HepG2 (cell line): ENCODE measurements around the gene OR10H1. TPM values are rescaled to one million over a fixed set of nuclear protein-coding genes. Genes with fewer than 3 reads are reported as not detected.
A peak's percentile ranks its signal among the peaks of the same experiment; 100 is the strongest.

Source experiments
- ATAC-seq: fragments of 200-7000 bp; cut with Tn5 transposase; 3 replicates; pipeline ENCODE4 v1.9.1; 2020; ENCODE audit warnings: mild to moderate bottlenecking, moderate library complexity
- BruUV-seq: library from RNA; stranded (reverse); fragments of 400-500 nt; replicated peaks from 2 replicates; lab custom pipeline; 2021; lab: Mats Ljungman, UMichigan
- CTCF ChIA-PET: fragments of 300-600 bp; formaldehyde crosslinking; extraction: SDS; loops from one replicate; lab custom pipeline; 2021; ENCODE audit warnings: low total read pairs, inconsistent platforms, low intra/inter-chr PET ratio; lab: Yijun Ruan, JAX
- POLR2A ChIA-PET: fragments of 350-600 bp; sonication (Branson Sonifier 250); formaldehyde crosslinking; loops from one replicate; lab custom pipeline; 2020; ENCODE audit warnings: antibody characterized with exemption, inconsistent platforms; lab: Yijun Ruan, JAX
- DNase-seq: peaks from one replicate; pipeline ENCODE4 v3.0.0-alpha.2; 2015; ENCODE audit warnings: low spot score
- FAIRE-seq: peaks from 3 replicates; lab custom pipeline; 2011; peaks lifted over from hg19 to GRCh38; lab: Jason Lieb, UNC
- H2AFZ ChIP-seq: one replicate; pipeline ENCODE4 v1.6.1; 2011; ENCODE audit warnings: low read length, inconsistent platforms
- H3K27ac ChIP-seq: fragments of 300-600 bp; 3 replicates; pipeline ENCODE4 v1.8.0; 2011; ENCODE audit warnings: mixed run types, mild to moderate bottlenecking, mixed read lengths, low read length, inconsistent platforms; ENCODE audit not compliant: insufficient read depth; ENCODE audit errors: extremely low read length
- H3K27me3 ChIP-seq, 2 experiments: fragments of 200-600 bp in 1 of 2; 2 replicates in 1 of 2; 3 replicates in 1 of 2; pipeline versions ENCODE4 v1.6.0 to v1.8.0; 2011; ENCODE audit warnings: low read length in 2 of 2, mild to moderate bottlenecking in 2 of 2, moderate library complexity in 2 of 2, inconsistent platforms in 1 of 2; ENCODE audit not compliant: insufficient read depth in 2 of 2, control insufficient read depth in 1 of 2
- H3K36me3 ChIP-seq, 2 experiments: fragments of 200-600 bp in 1 of 2; replicated peaks in 1 of 2; 2 replicates in 1 of 2; 3 replicates in 1 of 2; pipeline versions ENCODE4 v1.5.1 to v1.8.0; 2011; ENCODE audit warnings: low read length in 2 of 2, inconsistent platforms in 1 of 2; ENCODE audit not compliant: insufficient read depth in 2 of 2, control insufficient read depth in 1 of 2
- H3K4me1 ChIP-seq: 2 replicates; pipeline ENCODE4 v1.5.1; 2012; ENCODE audit warnings: low read length, inconsistent platforms; ENCODE audit not compliant: insufficient read depth
- H3K4me2 ChIP-seq: 2 replicates; pipeline ENCODE4 v1.6.0; 2011; ENCODE audit warnings: low read depth, low read length, inconsistent platforms
- H3K4me3 ChIP-seq, 3 experiments: fragments of 200-600 bp in 1 of 3; sonication (generic), shearing (Covaris generic) in 1 of 3; replicated peaks in 1 of 3; 2 replicates each; pipeline ENCODE4 v1.5.1; 2011 to 2016; ENCODE audit warnings: low read length in 3 of 3, inconsistent platforms in 2 of 3, low read depth in 2 of 3, mild to moderate bottlenecking in 2 of 3, control low read depth in 1 of 3, mixed read lengths in 1 of 3; ENCODE audit not compliant: insufficient read depth in 1 of 3
- H3K79me2 ChIP-seq: one replicate; pipeline ENCODE4 v1.6.1; 2011; ENCODE audit warnings: low read length, inconsistent platforms; ENCODE audit not compliant: insufficient read depth
- H3K9ac ChIP-seq: 2 replicates; pipeline ENCODE4 v1.6.0; 2011; ENCODE audit warnings: mild to moderate bottlenecking, low read depth, low read length, inconsistent platforms; ENCODE audit not compliant: insufficient read depth
- H3K9me3 ChIP-seq: 2 replicates; pipeline ENCODE4 v1.5.1; 2012; ENCODE audit warnings: mild to moderate bottlenecking, low read length
- H4K20me1 ChIP-seq: 2 replicates; pipeline ENCODE4 v1.6.0; 2011; ENCODE audit warnings: inconsistent platforms, mild to moderate bottlenecking, low read length, moderate library complexity; ENCODE audit not compliant: insufficient read depth
- ATAD3A ChIP-seq: sonication (generic); formaldehyde crosslinking; IDR thresholded peaks from 2 replicates; pipeline ENCODE4 v1.4.0; 2020; ENCODE audit warnings: missing genetic modification reagents
- ISL2 ChIP-seq: sonication (generic); formaldehyde crosslinking; IDR thresholded peaks from 2 replicates; pipeline ENCODE4 v1.5.0; 2020; ENCODE audit warnings: missing genetic modification reagents
- MAZ ChIP-seq, 2 experiments: sonication (generic) in 1 of 2; formaldehyde crosslinking in 1 of 2; IDR thresholded peaks; 2 replicates each; pipeline versions ENCODE4 v1.5.0 to v1.6.1; 2012 to 2020; ENCODE audit warnings: low read depth in 2 of 2, mild to moderate bottlenecking in 2 of 2, borderline replicate concordance in 1 of 2, improper control_type of control experiment in 1 of 2, low read length in 1 of 2, missing genetic modification reagents in 1 of 2, moderate library complexity in 1 of 2
- NFYB ChIP-seq: sonication (generic); formaldehyde crosslinking; IDR thresholded peaks from 2 replicates; pipeline ENCODE4 v1.4.0; 2020; ENCODE audit warnings: missing genetic modification reagents
- NKX3-1 ChIP-seq: sonication (generic); formaldehyde crosslinking; IDR thresholded peaks from 2 replicates; pipeline ENCODE4 v1.5.0; 2020; ENCODE audit warnings: missing genetic modification reagents
- SMC3 ChIP-seq: IDR thresholded peaks from 2 replicates; pipeline ENCODE4 v1.6.1; 2011; ENCODE audit warnings: low read length, improper control_type of control experiment
- STAG1 ChIP-seq: sonication (generic); formaldehyde crosslinking; IDR thresholded peaks from 2 replicates; pipeline ENCODE4 v1.4.0; 2020; ENCODE audit warnings: missing genetic modification reagents
- SUZ12 ChIP-seq: fragments of 150-350 bp; IDR thresholded peaks from 2 replicates; pipeline ENCODE4 v1.6.1; 2014; ENCODE audit warnings: low read depth, low read length
- ZEB1 ChIP-seq: IDR thresholded peaks from 2 replicates; pipeline ENCODE4 v1.6.1; 2012; ENCODE audit warnings: mild to moderate bottlenecking, low read depth, inconsistent platforms; ENCODE audit not compliant: insufficient replicate concordance
- ZMAT3 ChIP-seq: sonication (generic); formaldehyde crosslinking; conservative IDR thresholded peaks from 2 replicates; pipeline ENCODE4 v1.7.0; 2021; ENCODE audit warnings: missing genetic modification reagents
- ZNF547 ChIP-seq: sonication (generic); formaldehyde crosslinking; IDR thresholded peaks from 2 replicates; pipeline ENCODE4 v1.5.1; 2020; ENCODE audit warnings: mild to moderate bottlenecking, missing genetic modification reagents
- ZNF737 ChIP-seq: sonication (generic); formaldehyde crosslinking; IDR thresholded peaks from 2 replicates; pipeline ENCODE4 v1.5.0; 2020; ENCODE audit warnings: missing genetic modification reagents, mild to moderate bottlenecking, borderline replicate concordance
- WGBS: methylation state at CpG from one replicate; pipeline ENCODE4 v1.1.6; 2017; ENCODE audit warnings: low lambda C conversion rate; 5-methylcytosine and 5-hydroxymethylcytosine counted together
- in situ Hi-C: cut with HindIII; loops from 2 replicates; pipeline ENCODE4 v1.10.0; 2017; ENCODE audit warnings: low pct_unique_long_range_greater_than_20kb; ENCODE audit not compliant: extremely low pct_ligation_motif_present
- intact Hi-C: fragments of 100-400 bp; cut with micrococcal nuclease; formaldehyde crosslinking; loops from one replicate; pipeline ENCODE4 v1.10.0; 2022; ENCODE audit not compliant: unreplicated experiment
- polyA plus RNA-seq, 8 experiments: library from polyadenylated mRNA; depleted of rRNA in 3 of 8; stranded (reverse) in 7 of 8; unstranded in 1 of 8; fragments of >200 nt; fragmentation: Illumina TruSeq in 4 of 8; extraction: Trizol in 4 of 8; gene quantifications; 2 replicates each; pipeline versions ENCODE4 v1.2.1 to v1.2.3, GENCODE V29; 2011 to 2016; ENCODE audit warnings: low read depth in 4 of 8, missing spikeins in 1 of 8, mixed read lengths in 1 of 8; ENCODE audit not compliant: insufficient read depth in 1 of 8
- total RNA-seq, 5 experiments: library from RNA; depleted of rRNA; stranded (reverse); fragments of >200 nt; fragmentation: Illumina TruSeq; extraction: Trizol; gene quantifications; 2 replicates each; pipeline ENCODE4 v1.2.3, GENCODE V29; 2016; ENCODE audit warnings: low read depth in 1 of 5
- TF ChIP-seq, protein P1 (sequence below): IDR thresholded peaks from 2 replicates; pipeline ENCODE4 v1.6.1; 2016; ENCODE audit warnings: control low read depth
- TF ChIP-seq, protein P2 (sequence below): sonication (generic); formaldehyde crosslinking; IDR thresholded peaks from 2 replicates; pipeline ENCODE4 v1.9.0; 2022; ENCODE audit warnings: missing genetic modification reagents, mild to moderate bottlenecking, borderline replicate concordance
- TF ChIP-seq, protein P3 (sequence below): IDR thresholded peaks from 2 replicates; pipeline ENCODE4 v1.6.1; 2016; ENCODE audit warnings: low read depth
- TF ChIP-seq, protein P4 (sequence below): sonication (generic); formaldehyde crosslinking; IDR thresholded peaks from 2 replicates; pipeline ENCODE4 v1.5.0; 2020; ENCODE audit warnings: mild to moderate bottlenecking, missing genetic modification reagents, moderate library complexity
- TF ChIP-seq, protein P5 (sequence below): sonication (generic); formaldehyde crosslinking; IDR thresholded peaks from 2 replicates; pipeline ENCODE4 v1.8.0; 2023; ENCODE audit warnings: mild to moderate bottlenecking, missing genetic modification reagents
- TF ChIP-seq, protein P6 (sequence below): IDR thresholded peaks from 2 replicates; pipeline ENCODE4 v1.6.1; 2016; ENCODE audit warnings: mild to moderate bottlenecking, missing biosample characterization, missing genetic modification reagents

Gene OR10H1
- total and polyA plus RNA-seq, 2 of the 13 experiments (the other 11 are each of a cell fraction or from before 2014, with no cell fraction given) = not detected

DNA sequence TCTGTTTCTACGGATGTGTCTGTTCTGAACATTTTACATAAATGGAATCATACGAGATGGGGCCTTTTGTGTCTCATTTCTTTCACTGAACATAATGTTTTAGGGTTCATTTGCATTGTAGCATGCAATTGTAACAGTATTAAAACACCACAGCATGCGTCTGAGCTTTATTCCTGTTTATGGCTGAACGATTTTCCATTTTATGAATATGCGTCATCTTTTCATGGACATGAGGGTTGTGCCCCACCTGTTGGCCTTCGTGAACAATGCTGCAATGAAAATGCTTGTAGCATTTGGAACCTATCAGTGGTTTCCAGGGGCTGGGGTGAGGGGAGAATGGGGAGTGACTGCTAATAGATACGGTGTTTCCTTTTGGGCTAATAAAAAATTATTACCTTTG, 5.1 kb downstream of the OR10H1 start:
- H2AFZ ChIP-seq = no peak overlapping the region
- no peak overlapping the region for H3K4me2 ChIP-seq
- no peaks in the 10 kb centered on the region; a peak in 1 of 5 replicates for H3K27me3 ChIP-seq
- H4K20me1 ChIP-seq = no peaks in the 10 kb centered on the region
- WGBS = 7% methylated on average over 7 of the region's 7 CpGs
- in situ Hi-C loops (no loop called here), intact Hi-C loops (no loop called here)
- no peak overlapping the region for H3K9ac ChIP-seq
- no peaks in the 10 kb centered on the region for H3K9me3 ChIP-seq
- H3K36me3 ChIP-seq = no peaks in the 10 kb centered on the region
- H3K4me1 ChIP-seq = no peaks in the 10 kb centered on the region
- ChIA-PET CTCF (interaction anchor here (0.6 to 1.3 kb wide), 2 partner anchors 48 to 179 kb away, joined by 3 to 7 read pairs; no protein-coding TSS in a partner anchor), POLR2A (no interaction called here)
- BruUV-seq = no TSS peak
- H3K4me3 ChIP-seq = no peak overlapping the region
- no peak overlapping the region for H3K27ac ChIP-seq
- no peaks in the 10 kb centered on the region for H3K79me2 ChIP-seq
- DNase-seq = peak; percentile 24
- no peak for FAIRE-seq
- ATAC-seq = no peak; the same call in 2 of the 3 replicates
- TF ChIP-seq, protein P1, sequence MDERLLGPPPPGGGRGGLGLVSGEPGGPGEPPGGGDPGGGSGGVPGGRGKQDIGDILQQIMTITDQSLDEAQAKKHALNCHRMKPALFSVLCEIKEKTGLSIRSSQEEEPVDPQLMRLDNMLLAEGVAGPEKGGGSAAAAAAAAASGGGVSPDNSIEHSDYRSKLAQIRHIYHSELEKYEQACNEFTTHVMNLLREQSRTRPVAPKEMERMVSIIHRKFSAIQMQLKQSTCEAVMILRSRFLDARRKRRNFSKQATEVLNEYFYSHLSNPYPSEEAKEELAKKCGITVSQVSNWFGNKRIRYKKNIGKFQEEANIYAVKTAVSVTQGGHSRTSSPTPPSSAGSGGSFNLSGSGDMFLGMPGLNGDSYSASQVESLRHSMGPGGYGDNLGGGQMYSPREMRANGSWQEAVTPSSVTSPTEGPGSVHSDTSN = no peak
- TF ChIP-seq STAG1 (CRISPR knock-in tag) (peak; percentile 62), SUZ12 (no peak), ZNF547 (CRISPR knock-in tag) (no peak), NKX3-1 (CRISPR knock-in tag) (no peak), SMC3 (peak; percentile 12; the same call in 1 of the 2 replicates), ZEB1 (no peak), ZMAT3 (CRISPR knock-in tag) (no peak), NFYB (no peak), MAZ (IDR thresholded peaks at IDR 0.05; ENCODE audit: borderline replicate concordance, low read depth, low read length) (no peak), MAZ (CRISPR knock-in tag; IDR thresholded peaks at IDR 0.05; ENCODE audit: low read depth) (no peak), ISL2 (CRISPR knock-in tag) (no peak), ZNF737 (CRISPR knock-in tag) (no peak), ATAD3A (CRISPR knock-in tag) (no peak)
- TF ChIP-seq, protein P2, sequence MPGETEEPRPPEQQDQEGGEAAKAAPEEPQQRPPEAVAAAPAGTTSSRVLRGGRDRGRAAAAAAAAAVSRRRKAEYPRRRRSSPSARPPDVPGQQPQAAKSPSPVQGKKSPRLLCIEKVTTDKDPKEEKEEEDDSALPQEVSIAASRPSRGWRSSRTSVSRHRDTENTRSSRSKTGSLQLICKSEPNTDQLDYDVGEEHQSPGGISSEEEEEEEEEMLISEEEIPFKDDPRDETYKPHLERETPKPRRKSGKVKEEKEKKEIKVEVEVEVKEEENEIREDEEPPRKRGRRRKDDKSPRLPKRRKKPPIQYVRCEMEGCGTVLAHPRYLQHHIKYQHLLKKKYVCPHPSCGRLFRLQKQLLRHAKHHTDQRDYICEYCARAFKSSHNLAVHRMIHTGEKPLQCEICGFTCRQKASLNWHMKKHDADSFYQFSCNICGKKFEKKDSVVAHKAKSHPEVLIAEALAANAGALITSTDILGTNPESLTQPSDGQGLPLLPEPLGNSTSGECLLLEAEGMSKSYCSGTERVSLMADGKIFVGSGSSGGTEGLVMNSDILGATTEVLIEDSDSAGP = no peak
- TF ChIP-seq, protein P3, sequence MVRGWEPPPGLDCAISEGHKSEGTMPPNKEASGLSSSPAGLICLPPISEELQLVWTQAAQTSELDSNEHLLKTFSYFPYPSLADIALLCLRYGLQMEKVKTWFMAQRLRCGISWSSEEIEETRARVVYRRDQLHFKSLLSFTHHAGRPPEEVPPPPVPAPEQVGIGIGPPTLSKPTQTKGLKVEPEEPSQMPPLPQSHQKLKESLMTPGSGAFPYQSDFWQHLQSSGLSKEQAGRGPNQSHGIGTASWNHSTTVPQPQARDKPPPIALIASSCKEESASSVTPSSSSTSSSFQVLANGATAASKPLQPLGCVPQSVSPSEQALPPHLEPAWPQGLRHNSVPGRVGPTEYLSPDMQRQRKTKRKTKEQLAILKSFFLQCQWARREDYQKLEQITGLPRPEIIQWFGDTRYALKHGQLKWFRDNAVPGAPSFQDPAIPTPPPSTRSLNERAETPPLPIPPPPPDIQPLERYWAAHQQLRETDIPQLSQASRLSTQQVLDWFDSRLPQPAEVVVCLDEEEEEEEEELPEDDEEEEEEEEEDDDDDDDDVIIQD = no peak
- TF ChIP-seq, protein P4, sequence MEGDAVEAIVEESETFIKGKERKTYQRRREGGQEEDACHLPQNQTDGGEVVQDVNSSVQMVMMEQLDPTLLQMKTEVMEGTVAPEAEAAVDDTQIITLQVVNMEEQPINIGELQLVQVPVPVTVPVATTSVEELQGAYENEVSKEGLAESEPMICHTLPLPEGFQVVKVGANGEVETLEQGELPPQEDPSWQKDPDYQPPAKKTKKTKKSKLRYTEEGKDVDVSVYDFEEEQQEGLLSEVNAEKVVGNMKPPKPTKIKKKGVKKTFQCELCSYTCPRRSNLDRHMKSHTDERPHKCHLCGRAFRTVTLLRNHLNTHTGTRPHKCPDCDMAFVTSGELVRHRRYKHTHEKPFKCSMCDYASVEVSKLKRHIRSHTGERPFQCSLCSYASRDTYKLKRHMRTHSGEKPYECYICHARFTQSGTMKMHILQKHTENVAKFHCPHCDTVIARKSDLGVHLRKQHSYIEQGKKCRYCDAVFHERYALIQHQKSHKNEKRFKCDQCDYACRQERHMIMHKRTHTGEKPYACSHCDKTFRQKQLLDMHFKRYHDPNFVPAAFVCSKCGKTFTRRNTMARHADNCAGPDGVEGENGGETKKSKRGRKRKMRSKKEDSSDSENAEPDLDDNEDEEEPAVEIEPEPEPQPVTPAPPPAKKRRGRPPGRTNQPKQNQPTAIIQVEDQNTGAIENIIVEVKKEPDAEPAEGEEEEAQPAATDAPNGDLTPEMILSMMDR (CRISPR knock-in tag) = peak; percentile 57
- TF ChIP-seq, protein P5, sequence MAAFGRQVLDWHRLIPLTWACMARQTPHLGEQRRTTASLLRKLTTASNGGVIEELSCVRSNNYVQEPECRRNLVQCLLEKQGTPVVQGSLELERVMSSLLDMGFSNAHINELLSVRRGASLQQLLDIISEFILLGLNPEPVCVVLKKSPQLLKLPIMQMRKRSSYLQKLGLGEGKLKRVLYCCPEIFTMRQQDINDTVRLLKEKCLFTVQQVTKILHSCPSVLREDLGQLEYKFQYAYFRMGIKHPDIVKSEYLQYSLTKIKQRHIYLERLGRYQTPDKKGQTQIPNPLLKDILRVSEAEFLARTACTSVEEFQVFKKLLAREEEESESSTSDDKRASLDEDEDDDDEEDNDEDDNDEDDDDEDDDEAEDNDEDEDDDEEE (CRISPR knock-in tag) = no peak
- TF ChIP-seq, protein P6, sequence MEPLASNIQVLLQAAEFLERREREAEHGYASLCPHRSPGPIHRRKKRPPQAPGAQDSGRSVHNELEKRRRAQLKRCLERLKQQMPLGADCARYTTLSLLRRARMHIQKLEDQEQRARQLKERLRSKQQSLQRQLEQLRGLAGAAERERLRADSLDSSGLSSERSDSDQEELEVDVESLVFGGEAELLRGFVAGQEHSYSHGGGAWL = no peak
